GM19238 (cell line): ENCODE results near the gene FGF23.

Experiments used
- DNase-seq: peaks from one replicate; pipeline ENCODE4 v3.0.0; 2011; ENCODE audit warnings: low spot score; ENCODE audit not compliant: insufficient read length

The FGF23 gene

GRCh38 chr12:4383304-4383865 is 3.9 kb upstream of the FGF23 start:
- no peak for DNase-seq

- no peak for DNase-seq
These were observed 820 bp upstream of the FGF23 start for GRCh38 chr12:4380332-4380731.

- DNase-seq: no peak
These were observed 740 bp downstream of the FGF23 start for GRCh38 chr12:4378772-4379171.

- no peak for DNase-seq
These were observed 4.1 kb downstream of the FGF23 start for GRCh38 chr12:4375449-4375848.

GRCh38 chr12:4372653-4373052 is 6.9 kb downstream of the FGF23 start:
- DNase-seq: no peak

GRCh38 chr12:4370265-4370664 is 9.2 kb downstream of the FGF23 start:
- DNase-seq: no peak

GRCh38 chr12:4369548-4369947 is 10.0 kb downstream of the FGF23 start:
- DNase-seq: no peak

- no peak for DNase-seq
These were observed 13.4 kb downstream of the FGF23 start for GRCh38 chr12:4366090-4366489.

- DNase-seq: no peak
These were observed 23.5 kb downstream of the FGF23 start for GRCh38 chr12:4356041-4356327.

GRCh38 chr12:4355156-4356040 is 24.1 kb downstream of the FGF23 start:
- no peak for DNase-seq

GRCh38 chr12:4353785-4354208 is 25.7 kb downstream of the FGF23 start:
- DNase-seq: no peak

- DNase-seq: no peak
These were observed 32.6 kb downstream of the FGF23 start for GRCh38 chr12:4346931-4347330.

GRCh38 chr12:4331842-4332241 is 47.7 kb downstream of the FGF23 start:
- DNase-seq: no peak

GRCh38 chr12:4331221-4331620 is 48.3 kb downstream of the FGF23 start:
- DNase-seq: no peak

GRCh38 chr12:4330203-4330602 is 49.3 kb downstream of the FGF23 start:
- DNase-seq: no peak

GRCh38 chr12:4327293-4327692 is 52.2 kb downstream of the FGF23 start:
- DNase-seq: no peak

- no peak for DNase-seq
These were observed 53.5 kb downstream of the FGF23 start for GRCh38 chr12:4325966-4326365.

GRCh38 chr12:4324366-4324765 is 55.1 kb downstream of the FGF23 start:
- no peak for DNase-seq

- no peak for DNase-seq
These were observed 56.1 kb downstream of the FGF23 start for GRCh38 chr12:4323396-4323795.

GRCh38 chr12:4322726-4323125 is 56.8 kb downstream of the FGF23 start:
- DNase-seq: no peak

- peak; percentile 98 for DNase-seq
These were observed 58.4 kb downstream of the FGF23 start, which contains the start of gene TIGAR for GRCh38 chr12:4320853-4321701. TIGAR (plus strand) TSS chr12:4321213; CDS start chr12:4321272, 59 bp downstream.

- DNase-seq: no peak
These were observed 59.0 kb downstream of the FGF23 start for GRCh38 chr12:4320497-4320852.
